Progenitor cell of endocrine pancreas (in vitro differentiated cells): ENCODE results near the gene FOXO1. TPM values are rescaled to one million over a fixed set of nuclear protein-coding genes. Genes with fewer than 3 reads are reported as not detected.

ENCODE experiments used
- DNase-seq: peaks from one replicate; pipeline ENCODE4 v3.0.0; 2021; ENCODE audit warnings: low spot score; ENCODE audit not compliant: unreplicated experiment
- H3K27ac Mint-ChIP-seq: 2 replicates; pipeline ENCODE4 v1.8.0; 2021; ENCODE audit warnings: mild to moderate bottlenecking, moderate library complexity, mixed read lengths
- H3K27me3 Mint-ChIP-seq: 2 replicates; pipeline ENCODE4 v1.8.0; 2021; ENCODE audit warnings: mixed read lengths
- H3K36me3 Mint-ChIP-seq: 2 replicates; pipeline ENCODE4 v1.8.0; 2022; ENCODE audit warnings: mixed read lengths; ENCODE audit not compliant: insufficient read depth
- H3K4me1 Mint-ChIP-seq: 2 replicates; pipeline ENCODE4 v1.8.0; 2021; ENCODE audit warnings: low read depth, mixed read lengths
- H3K4me3 Mint-ChIP-seq: 2 replicates; pipeline ENCODE4 v1.8.0; 2021; ENCODE audit warnings: low read depth, mild to moderate bottlenecking, moderate library complexity, mixed read lengths
- H3K9me3 Mint-ChIP-seq: 2 replicates; pipeline ENCODE4 v1.8.0; 2021; ENCODE audit warnings: low read depth, mixed read lengths
- total RNA-seq: library from RNA; stranded (reverse); gene quantifications from 2 replicates; pipeline ENCODE4 v1.2.1, GENCODE V29; 2021
- TF ChIP-seq, protein P1 (sequence below): fragments of 200-600 bp; sonication (generic); IDR thresholded peaks from one replicate; pipeline ENCODE4 v1.5.0; 2021; ENCODE audit warnings: antibody characterized with exemption, mild to moderate bottlenecking; ENCODE audit not compliant: unreplicated experiment

Gene FOXO1
- total RNA-seq, 1 donor from 2014 or later: 15.7 TPM

DNA sequence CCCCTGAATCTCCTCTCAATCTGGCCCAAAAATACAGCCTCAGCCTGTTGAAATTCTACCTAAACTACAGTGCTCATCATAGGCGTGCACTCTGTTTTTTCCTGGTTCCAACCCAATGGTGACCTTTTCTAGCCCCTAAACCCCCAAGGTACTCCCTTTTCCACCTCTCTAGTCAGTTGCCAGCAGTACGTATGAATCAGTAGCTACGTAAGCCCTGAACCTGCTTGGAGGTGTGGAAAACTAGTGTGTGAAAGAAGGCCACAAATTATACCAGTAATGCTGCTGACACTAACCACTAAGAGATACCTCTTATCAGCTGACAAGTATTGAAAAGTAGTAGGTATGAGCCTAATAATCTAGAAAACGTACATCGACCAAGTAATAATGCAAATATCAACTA lies 60.9 kb downstream of the FOXO1 start:
- no peak for DNase-seq
- TF ChIP-seq, protein P1, sequence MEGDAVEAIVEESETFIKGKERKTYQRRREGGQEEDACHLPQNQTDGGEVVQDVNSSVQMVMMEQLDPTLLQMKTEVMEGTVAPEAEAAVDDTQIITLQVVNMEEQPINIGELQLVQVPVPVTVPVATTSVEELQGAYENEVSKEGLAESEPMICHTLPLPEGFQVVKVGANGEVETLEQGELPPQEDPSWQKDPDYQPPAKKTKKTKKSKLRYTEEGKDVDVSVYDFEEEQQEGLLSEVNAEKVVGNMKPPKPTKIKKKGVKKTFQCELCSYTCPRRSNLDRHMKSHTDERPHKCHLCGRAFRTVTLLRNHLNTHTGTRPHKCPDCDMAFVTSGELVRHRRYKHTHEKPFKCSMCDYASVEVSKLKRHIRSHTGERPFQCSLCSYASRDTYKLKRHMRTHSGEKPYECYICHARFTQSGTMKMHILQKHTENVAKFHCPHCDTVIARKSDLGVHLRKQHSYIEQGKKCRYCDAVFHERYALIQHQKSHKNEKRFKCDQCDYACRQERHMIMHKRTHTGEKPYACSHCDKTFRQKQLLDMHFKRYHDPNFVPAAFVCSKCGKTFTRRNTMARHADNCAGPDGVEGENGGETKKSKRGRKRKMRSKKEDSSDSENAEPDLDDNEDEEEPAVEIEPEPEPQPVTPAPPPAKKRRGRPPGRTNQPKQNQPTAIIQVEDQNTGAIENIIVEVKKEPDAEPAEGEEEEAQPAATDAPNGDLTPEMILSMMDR: no peak
- H3K4me1 Mint-ChIP-seq: no peaks in the 10 kb centered on the region
- H3K4me3 Mint-ChIP-seq: no peak overlapping the region
- no peak overlapping the region for H3K27ac Mint-ChIP-seq
- H3K9me3 Mint-ChIP-seq: no peaks in the 10 kb centered on the region
- peaks cover 2% of the 10 kb centered on the region for H3K36me3 Mint-ChIP-seq
- H3K27me3 Mint-ChIP-seq: no peaks in the 10 kb centered on the region

DNA sequence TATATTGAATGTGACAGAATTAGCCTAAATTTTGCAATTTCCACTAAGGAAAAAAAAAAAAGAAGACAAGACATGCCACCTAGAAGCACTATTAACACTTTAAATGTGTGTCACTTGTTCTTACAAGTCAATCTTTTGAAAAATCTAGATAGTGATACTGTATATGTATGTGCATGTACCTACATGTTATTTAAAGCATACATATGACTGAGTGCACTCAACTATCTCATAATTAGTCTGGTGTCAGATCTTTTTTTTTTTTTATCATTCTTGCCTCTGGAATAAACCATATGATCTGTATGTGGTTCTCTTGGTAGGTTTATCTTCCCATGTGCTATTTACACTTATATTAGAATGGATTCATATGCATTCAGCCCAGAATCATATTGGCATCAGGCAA lies 62.3 kb downstream of the FOXO1 start:
- TF ChIP-seq, protein P1: no peak
- H3K27me3 Mint-ChIP-seq: no peaks in the 10 kb centered on the region
- DNase-seq: no peak
- H3K36me3 Mint-ChIP-seq: peaks cover 2% of the 10 kb centered on the region
- H3K4me3 Mint-ChIP-seq: no peak overlapping the region
- H3K4me1 Mint-ChIP-seq: peaks cover 7% of the 10 kb centered on the region
- H3K9me3 Mint-ChIP-seq: no peaks in the 10 kb centered on the region
- no peak overlapping the region for H3K27ac Mint-ChIP-seq

DNA sequence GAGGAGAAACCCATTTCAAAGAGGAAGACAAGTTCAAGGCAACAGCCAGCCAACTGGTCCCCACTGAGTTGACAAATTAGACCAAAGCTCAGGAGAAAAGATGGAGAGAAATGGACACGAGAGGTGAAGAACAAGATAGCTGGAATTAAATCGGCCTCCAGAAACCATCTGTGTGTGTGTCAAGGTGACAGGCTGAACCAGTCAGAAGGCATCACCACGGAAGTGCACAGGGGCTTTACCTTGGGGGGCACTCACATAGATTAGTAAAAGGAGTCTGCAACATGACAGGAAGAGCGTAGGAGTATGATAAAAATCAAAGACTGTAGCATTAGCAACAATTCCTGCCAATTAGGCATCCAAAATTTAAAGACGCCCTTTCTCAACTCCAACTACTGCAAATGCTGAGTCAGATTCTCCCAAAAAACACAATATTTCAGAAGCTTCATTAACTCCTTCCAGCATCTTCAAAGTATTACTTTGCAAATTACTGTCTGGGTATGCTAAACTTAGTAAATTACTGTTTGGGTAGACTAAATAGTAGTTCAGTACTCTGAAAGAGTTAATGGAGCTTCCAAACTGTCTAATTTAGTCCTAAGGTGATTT lies 66.2 kb downstream of the FOXO1 start:
- Mint-ChIP-seq H3K36me3 (no peaks in the 10 kb centered on the region), H3K27me3 (no peaks in the 10 kb centered on the region), H3K27ac (no peak overlapping the region), H3K4me3 (no peak overlapping the region), H3K9me3 (no peaks in the 10 kb centered on the region), H3K4me1 (peaks cover 31% of the 10 kb centered on the region)
- TF ChIP-seq, protein P1: no peak
- no peak for DNase-seq

DNA sequence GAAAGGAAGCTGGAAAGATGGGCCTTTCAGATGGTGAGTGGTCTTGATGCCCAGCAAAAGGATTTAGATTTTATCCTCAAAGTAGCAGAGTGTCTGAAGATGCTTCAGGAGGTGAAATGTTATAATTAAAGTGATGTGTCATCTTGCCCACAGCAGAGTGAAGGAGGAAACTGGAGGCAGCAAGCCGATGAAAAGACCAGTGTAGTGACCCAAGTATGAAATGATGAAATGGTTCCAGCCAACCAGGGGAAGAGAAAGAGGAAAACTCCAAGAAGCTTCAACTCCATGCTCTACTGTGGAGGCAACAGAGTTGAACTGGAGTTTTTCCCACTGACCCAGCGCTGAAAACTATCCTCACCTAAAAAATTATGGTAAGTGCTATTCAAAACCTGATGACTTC lies 66.7 kb downstream of the FOXO1 start:
- H3K27me3 Mint-ChIP-seq: no peaks in the 10 kb centered on the region
- TF ChIP-seq, protein P1: no peak
- H3K27ac Mint-ChIP-seq: no peak overlapping the region
- no peaks in the 10 kb centered on the region for H3K36me3 Mint-ChIP-seq
- peaks cover 31% of the 10 kb centered on the region for H3K4me1 Mint-ChIP-seq
- DNase-seq: no peak
- H3K9me3 Mint-ChIP-seq: no peaks in the 10 kb centered on the region
- H3K4me3 Mint-ChIP-seq: no peak overlapping the region

DNA sequence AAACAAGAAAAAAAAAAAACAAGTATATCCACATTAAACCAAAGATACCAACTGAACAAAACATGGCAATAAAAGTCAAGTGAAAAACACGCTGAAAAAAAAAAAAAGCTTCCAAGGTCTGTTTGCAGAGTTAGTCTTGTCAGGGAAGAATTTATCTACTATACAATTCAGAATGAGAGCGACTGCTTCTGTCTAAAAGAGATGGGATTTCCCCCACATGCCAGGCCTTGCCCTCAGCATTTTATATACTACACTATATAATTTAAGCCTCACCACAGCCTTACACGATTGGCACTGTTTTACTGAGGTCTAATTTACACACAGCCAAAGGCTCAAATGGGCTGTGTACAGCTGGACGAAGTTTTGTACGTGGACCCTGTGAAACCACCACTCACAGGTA lies 67.3 kb downstream of the FOXO1 start:
- Mint-ChIP-seq H3K9me3 (no peaks in the 10 kb centered on the region), H3K27ac (no peak overlapping the region), H3K27me3 (no peaks in the 10 kb centered on the region), H3K4me3 (no peak overlapping the region), H3K36me3 (no peaks in the 10 kb centered on the region), H3K4me1 (peaks cover 31% of the 10 kb centered on the region)
- TF ChIP-seq, protein P1: no peak
- no peak for DNase-seq
